Astrocyte of the spinal cord (primary cell): ENCODE data around the gene BHLHA9.

Experiments
- DNase-seq: peaks from one replicate; pipeline ENCODE4 v3.0.0; 2011; ENCODE audit warnings: low read depth, low spot score
- H3K4me3 ChIP-seq: 2 replicates; pipeline ENCODE4 v1.5.1; 2011; ENCODE audit warnings: low read depth, mild to moderate bottlenecking, low read length, moderate library complexity
- in situ Hi-C: cut with HindIII; loops from 2 replicates; pipeline ENCODE4 v1.10.0; 2017; ENCODE audit warnings: low sequenced_read_pairs
- TF ChIP-seq, protein P1 (sequence below): IDR thresholded peaks from 2 replicates; pipeline ENCODE4 v1.5.1; 2012; ENCODE audit warnings: low read depth, mild to moderate bottlenecking, low read length, inconsistent platforms

BHLHA9 gene

DNA sequence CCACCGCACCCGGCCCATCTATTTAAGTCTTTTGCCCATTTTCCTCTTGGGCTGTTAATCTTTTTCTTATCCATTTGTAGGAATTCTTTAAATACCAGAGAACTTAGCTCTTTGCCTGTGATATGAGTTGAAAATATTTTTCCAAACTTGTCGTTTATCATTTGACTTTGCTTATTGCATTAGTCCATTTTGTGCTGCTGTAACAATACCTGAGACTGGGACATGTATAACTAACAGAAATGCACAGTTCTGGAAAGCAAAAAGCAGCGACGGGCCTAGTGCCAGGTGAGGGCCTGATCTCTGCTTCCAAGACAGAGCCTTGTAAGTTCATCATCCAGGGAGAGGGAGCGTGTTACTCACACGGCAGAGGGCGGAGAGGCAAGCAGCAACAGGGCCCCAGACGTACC is 25.6 kb upstream of the BHLHA9 start:
- H3K4me3 ChIP-seq, result no peak overlapping the region
- in situ Hi-C loops, result no loop called here
- TF ChIP-seq, protein P1, sequence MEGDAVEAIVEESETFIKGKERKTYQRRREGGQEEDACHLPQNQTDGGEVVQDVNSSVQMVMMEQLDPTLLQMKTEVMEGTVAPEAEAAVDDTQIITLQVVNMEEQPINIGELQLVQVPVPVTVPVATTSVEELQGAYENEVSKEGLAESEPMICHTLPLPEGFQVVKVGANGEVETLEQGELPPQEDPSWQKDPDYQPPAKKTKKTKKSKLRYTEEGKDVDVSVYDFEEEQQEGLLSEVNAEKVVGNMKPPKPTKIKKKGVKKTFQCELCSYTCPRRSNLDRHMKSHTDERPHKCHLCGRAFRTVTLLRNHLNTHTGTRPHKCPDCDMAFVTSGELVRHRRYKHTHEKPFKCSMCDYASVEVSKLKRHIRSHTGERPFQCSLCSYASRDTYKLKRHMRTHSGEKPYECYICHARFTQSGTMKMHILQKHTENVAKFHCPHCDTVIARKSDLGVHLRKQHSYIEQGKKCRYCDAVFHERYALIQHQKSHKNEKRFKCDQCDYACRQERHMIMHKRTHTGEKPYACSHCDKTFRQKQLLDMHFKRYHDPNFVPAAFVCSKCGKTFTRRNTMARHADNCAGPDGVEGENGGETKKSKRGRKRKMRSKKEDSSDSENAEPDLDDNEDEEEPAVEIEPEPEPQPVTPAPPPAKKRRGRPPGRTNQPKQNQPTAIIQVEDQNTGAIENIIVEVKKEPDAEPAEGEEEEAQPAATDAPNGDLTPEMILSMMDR, result no peak
- no peak for DNase-seq

DNA sequence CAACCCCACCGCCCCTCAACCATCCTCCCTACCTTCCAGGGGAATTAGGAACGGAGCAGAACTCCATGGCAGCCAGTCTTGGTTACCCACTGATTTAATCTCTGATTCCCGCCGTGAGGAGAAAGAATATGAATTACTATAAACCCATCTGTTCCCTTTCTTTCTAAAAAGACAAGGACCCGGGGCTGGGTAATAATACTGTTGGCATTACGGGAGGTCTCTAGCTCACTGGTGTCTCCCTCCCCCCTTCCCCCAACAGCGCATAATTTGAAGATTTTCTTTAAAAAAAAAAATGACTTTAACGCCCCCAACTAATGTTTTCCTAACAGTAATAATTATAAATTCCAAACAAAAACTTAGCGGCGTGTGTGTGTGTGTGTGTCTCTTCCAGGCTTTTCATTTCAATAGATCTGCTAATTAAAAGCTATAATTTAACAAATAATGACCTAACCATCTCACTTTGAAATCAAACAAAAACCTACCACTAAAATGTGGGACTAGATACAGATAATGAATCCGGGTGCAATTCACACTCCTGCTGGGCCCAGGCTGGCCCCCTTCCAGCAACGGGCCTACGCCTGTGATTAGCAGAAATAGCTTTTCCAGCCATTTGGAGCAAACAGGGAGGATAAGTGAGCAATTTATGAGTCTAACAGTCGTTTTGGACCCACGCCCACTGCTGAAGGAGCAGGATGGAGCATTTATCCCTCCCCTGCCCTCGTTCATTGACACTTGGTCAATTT is 18.2 kb upstream of the BHLHA9 start:
- DNase-seq, result no peak
- TF ChIP-seq, protein P1, result no peak
- in situ Hi-C loops, result no loop called here

DNA sequence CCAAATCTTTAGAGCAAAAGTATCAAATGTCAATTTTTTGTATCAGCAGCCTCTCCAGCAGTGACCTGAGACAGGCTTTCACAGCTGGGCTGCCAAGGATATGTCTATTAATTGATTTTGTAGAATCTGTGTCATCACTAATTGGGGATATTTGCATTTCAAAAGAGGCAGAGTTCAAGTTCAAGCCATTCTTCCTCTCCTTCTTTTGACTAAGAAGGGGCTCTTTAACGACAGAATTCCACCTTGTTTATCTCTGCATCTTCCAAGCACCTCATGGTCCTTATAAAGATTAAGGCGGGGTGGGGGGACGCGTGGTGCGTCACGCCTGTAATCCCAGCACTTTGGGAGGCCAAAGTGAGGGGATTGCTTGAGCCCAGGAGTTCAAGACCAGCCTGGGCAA is 15.2 kb upstream of the BHLHA9 start:
- DNase-seq, result no peak
- TF ChIP-seq, protein P1, result no peak
- in situ Hi-C loops, result no loop called here

More for the DNA sequence above, 18.2 kb upstream of the BHLHA9 start:
- no peak overlapping the region for H3K4me3 ChIP-seq

DNA sequence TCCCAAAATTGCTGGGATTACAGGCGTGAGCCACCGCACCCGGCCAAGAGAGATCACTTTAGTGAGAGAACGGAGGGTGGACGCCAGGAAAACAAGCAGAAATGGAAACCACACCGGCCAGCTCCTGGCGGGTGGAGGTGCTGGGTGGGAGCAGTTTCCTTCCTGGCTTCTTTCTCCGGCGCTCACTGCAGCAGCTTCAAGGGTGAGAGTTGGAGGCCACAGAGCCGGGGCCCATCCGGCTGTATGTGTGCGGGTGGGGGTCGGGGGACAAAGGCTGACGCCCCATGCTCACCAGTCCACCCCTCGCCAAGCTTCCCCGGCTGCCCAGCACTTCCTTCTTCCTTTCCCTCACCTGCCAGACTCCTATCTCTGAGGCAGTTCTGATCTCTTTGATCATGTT is 13.5 kb upstream of the BHLHA9 start:
- DNase-seq, result no peak
- H3K4me3 ChIP-seq, result no peak overlapping the region
- in situ Hi-C loops, result no loop called here
- TF ChIP-seq, protein P1, result no peak

More for the DNA sequence above, 15.2 kb upstream of the BHLHA9 start:
- H3K4me3 ChIP-seq, result no peak overlapping the region

DNA sequence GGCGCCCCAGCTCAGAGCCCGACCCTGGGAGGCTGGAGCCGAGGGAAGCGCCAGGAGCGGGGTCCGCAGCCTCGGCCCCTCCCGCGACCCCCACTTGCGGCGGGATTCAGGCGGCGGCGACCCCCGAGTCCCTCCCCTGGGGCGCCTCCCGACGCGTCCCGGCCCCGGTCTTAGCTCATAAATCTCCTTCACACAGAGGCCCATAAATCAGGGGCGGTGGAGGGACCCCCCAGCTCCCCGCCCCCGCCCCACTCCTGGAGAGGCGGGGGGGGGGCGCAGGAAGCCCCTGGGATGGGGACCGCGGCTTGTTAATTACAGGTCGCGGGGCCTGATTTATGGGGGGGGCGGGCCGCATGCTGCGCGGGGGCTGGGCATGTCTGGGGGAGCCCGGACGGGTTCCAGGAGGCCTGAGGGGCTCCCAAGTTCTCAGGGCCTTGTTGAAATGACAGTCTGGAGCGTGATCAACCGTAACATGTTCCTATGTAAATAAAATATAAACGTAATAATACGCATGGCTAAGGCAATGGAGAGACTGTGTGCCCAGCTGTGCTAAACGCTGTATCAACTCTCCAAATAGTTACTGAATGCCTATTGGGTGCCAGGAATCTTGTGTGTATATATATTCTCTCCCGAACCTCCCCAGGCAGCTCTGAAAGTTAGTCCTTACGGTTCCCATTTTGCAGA is 10.0 kb upstream of the BHLHA9 start:
- TF ChIP-seq, protein P1, result no peak
- peak overlapping the region; percentile 44 for H3K4me3 ChIP-seq
- DNase-seq, result no peak
- in situ Hi-C loops, result no loop called here

DNA sequence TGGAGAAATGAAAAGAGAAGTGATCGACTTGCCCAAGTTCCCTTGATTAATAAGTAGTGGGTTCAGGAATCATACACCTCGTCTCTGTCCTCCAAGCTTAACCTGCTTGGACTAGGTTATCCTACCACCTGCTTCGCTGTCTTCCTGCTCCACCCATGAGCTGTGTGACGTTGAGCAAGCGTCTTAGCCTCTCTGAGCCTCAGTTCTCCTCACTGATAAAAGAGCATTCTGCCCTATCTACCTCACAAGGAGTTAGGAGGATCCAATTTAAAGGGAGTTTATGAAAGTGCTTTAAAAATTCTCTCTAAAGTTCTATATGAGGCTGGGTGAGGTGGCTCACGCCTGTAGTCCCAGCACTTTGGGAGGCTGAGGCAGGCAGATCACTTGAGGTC is 9.5 kb upstream of the BHLHA9 start:
- H3K4me3 ChIP-seq, result no peak overlapping the region
- in situ Hi-C loops, result no loop called here
- no peak for DNase-seq
- TF ChIP-seq, protein P1, result no peak
